ENCODE data around the gene GCAT.

DNA sequence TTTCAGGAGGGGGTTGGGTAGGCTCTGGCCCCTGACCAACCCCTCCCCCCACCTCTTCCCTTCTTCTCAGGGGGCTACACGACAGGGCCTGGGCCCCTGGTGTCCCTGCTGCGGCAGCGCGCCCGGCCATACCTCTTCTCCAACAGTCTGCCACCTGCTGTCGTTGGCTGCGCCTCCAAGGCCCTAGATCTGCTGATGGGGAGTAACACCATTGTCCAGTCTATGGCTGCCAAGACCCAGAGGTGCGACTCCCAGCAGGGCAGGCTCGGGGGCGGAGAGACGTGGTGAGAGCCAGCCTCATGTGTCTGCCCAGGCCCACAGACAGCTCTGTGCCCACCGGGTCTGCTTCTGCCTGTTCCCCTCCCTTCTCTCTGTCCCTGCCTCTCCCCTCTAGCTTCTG is 7.9 kb downstream of the GCAT start:
- TF ChIP-seq, protein P1, sequence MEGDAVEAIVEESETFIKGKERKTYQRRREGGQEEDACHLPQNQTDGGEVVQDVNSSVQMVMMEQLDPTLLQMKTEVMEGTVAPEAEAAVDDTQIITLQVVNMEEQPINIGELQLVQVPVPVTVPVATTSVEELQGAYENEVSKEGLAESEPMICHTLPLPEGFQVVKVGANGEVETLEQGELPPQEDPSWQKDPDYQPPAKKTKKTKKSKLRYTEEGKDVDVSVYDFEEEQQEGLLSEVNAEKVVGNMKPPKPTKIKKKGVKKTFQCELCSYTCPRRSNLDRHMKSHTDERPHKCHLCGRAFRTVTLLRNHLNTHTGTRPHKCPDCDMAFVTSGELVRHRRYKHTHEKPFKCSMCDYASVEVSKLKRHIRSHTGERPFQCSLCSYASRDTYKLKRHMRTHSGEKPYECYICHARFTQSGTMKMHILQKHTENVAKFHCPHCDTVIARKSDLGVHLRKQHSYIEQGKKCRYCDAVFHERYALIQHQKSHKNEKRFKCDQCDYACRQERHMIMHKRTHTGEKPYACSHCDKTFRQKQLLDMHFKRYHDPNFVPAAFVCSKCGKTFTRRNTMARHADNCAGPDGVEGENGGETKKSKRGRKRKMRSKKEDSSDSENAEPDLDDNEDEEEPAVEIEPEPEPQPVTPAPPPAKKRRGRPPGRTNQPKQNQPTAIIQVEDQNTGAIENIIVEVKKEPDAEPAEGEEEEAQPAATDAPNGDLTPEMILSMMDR (IDR thresholded peaks at IDR 0.05; ENCODE audit: insufficient read depth, low read depth, low read length), result no peak
- no peak for TF ChIP-seq EZH2 (IDR thresholded peaks at IDR 0.05; ENCODE audit: insufficient read depth, low read length)
